ENCODE measurements around the gene VIM.
"Not testable (repeated sequence)": the region's sequence is repeated elsewhere in the genome, so short reads cannot be mapped to it uniquely, and the experiment has no call there.

Gene VIM

GRCh38 chr10:17233286-17233991 lies 5.4 kb downstream of the VIM start:
- no peak for DNase-seq

GRCh38 chr10:17234431-17234945 lies 6.4 kb downstream of the VIM start:
- DNase-seq = no peak

- no peak for DNase-seq
Measured at GRCh38 chr10:17235136-17235535, 7.1 kb downstream of the VIM start.

GRCh38 chr10:17236468-17237148 lies 8.6 kb downstream of the VIM start:
- no peak for DNase-seq

- no peak for DNase-seq
Measured at GRCh38 chr10:17237149-17237527, 9.1 kb downstream of the VIM start.

GRCh38 chr10:17237915-17238444 lies 9.9 kb downstream of the VIM start:
- no peak for DNase-seq

GRCh38 chr10:17238445-17239291 lies 10.6 kb downstream of the VIM start:
- no peak for DNase-seq

GRCh38 chr10:17239345-17240085 lies 11.5 kb downstream of the VIM start:
- DNase-seq = no peak

GRCh38 chr10:17240096-17240495 lies 12.1 kb downstream of the VIM start:
- DNase-seq = no peak

- DNase-seq = no peak
Measured at GRCh38 chr10:17240616-17241015, 12.6 kb downstream of the VIM start.

GRCh38 chr10:17241611-17242333 lies 13.7 kb downstream of the VIM start:
- no peak for DNase-seq

- DNase-seq = no peak
Measured at GRCh38 chr10:17244700-17245365, 16.8 kb downstream of the VIM start.

- no peak for DNase-seq
Measured at GRCh38 chr10:17247210-17247609, 19.2 kb downstream of the VIM start.

- DNase-seq = no peak
Measured at GRCh38 chr10:17248964-17249363, 20.9 kb downstream of the VIM start.

GRCh38 chr10:17249820-17250219 lies 21.8 kb downstream of the VIM start:
- DNase-seq = no peak

- DNase-seq = no peak
Measured at GRCh38 chr10:17250736-17251135, 22.7 kb downstream of the VIM start.

GRCh38 chr10:17254543-17255050 lies 26.6 kb downstream of the VIM start:
- DNase-seq = not testable (repeated sequence)

- no peak for DNase-seq
Measured at GRCh38 chr10:17255512-17255911, 27.5 kb downstream of the VIM start.

- no peak for DNase-seq
Measured at GRCh38 chr10:17256051-17256450, 28.0 kb downstream of the VIM start.

GRCh38 chr10:17256627-17257026 lies 28.6 kb downstream of the VIM start:
- DNase-seq = no peak
